HTERT RPE-1 (cell line): ENCODE measurements around the gene TASOR2.

Experiments
- in situ Hi-C: fragments of 300-500 bp; cut with MboI; formaldehyde crosslinking; loops from 4 replicates; pipeline ENCODE4 v1.14.3; 2020; ENCODE audit warnings: low sequenced_read_pairs

The TASOR2 gene

DNA sequence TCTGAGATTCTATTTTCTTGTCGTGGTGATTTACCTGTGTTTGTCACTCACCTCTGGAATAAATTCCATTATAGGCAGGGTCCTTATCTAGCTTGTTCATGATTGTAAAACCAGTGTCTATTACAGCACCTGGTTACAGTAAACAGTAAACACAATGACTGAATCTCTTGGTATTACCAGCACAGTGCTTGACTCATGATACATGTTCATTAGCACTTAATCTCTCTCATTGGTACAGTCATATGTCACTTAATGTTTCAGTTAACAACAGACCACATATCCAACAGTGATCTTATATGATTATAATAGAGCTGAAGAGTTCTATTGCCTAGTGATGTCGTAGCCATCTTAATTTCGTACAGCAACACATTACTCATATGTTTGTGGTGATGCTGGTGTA lies 1.6 kb upstream of the TASOR2 start:
- in situ Hi-C loops: no loop called here

DNA sequence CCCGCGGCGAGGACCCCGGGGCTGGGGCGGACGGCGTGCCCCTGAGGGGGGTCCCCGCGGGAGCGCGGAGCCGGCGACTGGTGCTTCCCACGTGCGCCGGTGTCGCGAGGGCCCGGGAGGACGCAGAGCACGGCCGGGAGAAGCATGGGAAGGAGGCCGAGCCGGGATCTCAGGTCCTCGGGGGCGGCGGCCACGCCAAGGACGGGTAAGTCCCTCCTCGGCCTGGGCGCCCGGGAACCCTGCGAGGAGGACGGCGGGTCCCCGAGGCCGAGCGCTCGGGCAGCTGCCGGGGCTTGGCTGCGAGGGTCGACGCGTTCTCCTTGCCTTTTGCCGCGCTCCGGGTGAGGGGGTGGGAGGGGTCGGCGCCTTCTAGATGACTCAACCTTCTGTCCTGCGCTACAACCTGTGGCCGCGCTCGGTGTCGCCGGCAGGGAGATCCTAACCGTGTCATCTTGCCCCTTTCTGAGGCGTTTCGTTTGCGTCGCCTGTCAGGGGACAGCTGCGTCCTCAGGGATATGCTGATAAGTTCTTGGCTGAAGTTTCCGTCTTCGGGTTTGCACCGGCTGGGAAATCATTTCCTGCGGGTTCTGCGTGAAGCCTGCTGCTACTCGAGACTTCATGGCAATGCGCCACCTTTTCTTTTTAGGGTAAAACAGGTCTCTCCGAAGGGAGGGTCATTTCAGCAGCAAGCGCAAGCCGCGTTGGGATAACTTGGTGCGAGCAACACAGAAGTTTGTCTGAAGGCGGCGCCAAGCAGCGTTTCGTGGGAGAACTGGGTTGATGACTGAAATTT lies 529 bp downstream of the TASOR2 start:
- in situ Hi-C loops: no loop called here

DNA sequence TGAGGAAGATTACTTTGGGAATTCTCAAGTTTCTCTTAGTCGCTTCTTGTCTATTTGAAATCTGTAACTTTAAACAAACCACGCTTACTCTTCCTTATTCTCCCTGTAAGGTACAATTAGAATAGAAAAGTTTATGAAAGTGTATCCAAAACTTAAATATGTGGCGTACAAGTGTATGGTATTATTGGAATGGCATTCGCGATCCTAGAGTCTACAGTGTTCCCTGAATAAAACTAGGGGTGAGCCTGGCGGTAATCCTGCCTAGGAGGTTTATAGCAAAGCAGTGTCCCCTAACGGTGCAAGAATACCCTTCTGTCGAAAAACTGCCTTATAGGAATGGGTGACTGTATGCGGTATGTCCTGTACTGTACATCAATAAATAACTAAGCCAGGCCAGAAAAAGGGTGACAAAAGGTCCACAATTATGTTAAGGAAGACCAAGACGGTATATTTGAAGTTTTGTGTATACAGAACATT lies 1.2 kb downstream of the TASOR2 start:
- in situ Hi-C loops: no loop called here

DNA sequence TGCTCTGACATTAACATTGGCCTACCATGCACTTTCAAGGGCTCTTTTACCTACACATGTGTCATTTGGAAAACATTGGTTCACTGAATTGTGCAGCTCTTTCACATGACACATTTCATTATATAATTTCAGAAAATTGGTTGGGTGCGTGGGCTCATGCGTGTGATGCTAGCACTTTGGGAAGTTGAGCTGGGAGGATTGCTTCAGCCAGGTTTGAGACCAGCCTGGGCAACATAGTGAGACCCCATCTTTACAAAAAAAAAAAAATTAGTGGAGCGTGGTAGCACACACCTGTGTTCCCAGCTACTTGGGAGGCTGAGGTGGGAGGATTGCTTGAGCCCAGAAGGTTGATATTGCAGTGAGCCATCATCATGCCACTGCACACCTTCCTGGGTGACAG lies 3.9 kb downstream of the TASOR2 start:
- in situ Hi-C loops: no loop called here

DNA sequence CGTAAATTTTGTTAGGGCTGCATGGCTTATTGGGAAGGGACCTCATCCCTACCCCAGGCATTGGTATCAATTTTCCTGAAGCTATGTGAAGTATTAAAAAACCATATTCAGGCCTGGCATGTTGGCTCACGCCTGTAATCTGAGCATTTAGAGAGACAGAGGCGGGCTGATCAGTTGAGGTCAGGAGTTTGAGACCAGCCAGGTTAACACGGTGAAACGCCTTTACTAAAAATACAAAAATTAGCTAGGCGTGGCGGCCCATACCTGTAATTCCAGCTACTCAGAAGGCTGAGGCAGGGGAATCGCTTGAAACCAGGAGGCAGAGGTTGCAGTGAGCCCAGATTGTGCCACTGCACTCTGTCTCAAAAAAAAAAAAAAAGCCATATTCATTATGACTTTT lies 7.1 kb downstream of the TASOR2 start:
- in situ Hi-C loops: no loop called here

DNA sequence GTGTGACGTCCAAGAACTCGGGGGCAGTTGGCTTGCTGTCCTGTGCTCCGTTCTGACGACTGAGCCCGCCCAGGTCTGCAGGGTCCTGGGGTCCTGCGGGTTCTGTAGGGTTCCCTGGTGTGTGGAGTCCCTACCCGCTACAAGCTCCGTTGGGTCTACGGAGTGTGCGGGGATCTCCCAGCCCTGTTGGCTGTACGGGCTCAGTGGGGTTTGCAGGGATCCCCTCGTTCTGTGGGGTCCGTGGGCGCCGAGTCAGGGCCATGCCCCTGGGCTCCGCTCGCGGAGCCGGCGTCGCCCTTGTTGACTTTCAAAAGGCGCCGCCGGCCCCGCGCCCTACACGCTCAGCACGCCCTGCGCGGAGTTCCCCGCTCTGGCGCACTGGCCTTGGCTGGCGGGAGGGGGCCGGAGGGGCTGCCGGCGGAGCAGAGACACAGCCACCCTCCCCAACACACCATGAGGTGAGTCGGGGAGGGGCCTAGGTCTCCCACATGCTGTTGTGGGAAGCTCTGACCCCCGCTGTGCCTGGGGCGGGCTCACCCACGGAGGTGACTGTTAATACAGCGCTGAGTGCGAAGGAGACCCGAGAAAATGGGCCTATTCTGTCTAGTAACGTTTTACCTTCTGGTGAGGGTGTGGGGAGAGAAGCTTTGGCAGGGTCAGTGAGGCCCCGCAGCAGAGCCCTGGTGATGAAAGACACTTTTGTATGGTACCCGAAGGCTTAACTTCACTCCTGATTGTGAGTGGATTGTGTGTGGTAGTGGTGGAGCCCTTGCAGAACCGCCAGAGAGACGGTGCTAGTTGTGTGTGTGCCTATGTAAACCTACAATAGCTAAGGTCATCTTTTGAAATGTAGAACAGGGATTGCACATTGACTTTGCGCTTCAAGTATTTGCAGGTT lies 8.1 kb downstream of the TASOR2 start:
- in situ Hi-C loops: no loop called here

DNA sequence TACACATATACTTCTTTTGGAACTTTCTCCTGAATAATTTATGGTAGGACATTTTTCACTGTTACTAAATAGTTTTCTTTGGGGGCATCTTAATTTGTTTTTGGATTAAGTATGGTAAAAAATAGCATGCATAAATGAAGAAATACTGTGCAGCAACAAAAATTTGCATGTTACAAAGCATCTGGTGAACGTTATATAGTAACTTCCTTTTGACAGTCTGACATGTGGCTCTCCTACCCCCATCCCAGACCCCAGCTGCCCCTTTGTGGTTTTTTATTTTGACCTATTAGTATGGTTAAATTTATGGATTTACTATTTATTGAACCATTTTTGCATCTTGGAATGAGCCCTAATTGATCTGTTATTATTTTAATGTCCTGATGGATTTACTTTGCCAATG lies 9.9 kb downstream of the TASOR2 start:
- in situ Hi-C loops: no loop called here

DNA sequence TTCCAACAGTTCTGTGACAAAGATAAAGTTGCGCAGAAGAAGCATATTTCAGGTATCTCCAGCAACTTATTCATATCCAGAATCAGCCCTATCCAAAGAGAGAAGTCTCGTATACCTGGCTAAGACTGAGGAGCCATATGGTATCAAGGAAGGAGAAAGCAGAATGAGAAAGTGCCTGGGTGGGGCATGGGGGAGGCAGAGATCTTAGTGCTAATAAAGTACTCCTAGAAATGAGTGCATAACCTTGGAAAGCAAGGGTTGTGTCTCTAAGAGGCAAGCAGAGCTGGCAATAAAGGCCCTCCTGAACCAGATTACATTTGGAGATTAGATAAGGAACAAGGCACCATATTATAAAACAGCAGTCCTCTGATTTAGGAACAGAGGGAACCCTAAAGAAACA lies 12.7 kb downstream of the TASOR2 start:
- in situ Hi-C loops: no loop called here

DNA sequence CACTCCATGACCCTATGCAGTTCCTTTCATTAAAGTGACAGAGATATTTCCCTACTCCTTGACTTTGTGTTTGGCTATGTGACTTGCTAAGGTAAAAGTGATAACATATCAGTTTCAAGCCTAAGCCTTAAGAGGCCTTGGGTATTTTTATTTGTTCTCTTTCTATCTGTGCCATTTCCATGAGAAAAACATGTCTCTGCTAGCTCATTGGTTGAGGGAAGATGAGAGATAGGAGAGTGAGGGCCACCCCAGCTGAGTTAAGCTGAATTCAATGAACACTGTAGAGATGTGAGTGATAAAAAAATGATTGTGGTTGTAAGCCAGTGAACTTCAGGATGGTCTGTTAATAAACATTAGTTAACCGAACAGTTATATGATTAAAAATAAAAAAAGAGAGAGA lies 13.4 kb downstream of the TASOR2 start:
- in situ Hi-C loops: no loop called here

DNA sequence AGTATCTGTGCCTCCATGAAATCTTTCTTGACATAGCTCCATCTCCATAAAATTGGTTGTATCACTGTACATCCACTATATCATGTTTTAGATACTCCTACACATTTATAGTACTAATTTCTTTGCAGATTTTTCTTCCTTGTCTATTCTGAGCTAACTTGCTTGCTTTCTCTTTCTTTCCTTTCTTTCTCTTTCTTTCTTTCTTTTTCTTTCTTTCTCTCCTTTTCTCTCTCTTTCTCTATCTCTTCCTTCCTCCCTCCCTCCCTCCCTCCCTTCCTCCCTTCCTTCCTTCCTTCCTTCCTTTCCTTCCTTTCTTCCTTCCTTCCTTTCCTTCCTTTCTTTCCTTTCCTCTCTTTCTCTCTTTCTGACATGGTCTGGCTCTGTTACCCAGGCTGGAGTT lies 23.7 kb downstream of the TASOR2 start:
- in situ Hi-C loops: no loop called here

DNA sequence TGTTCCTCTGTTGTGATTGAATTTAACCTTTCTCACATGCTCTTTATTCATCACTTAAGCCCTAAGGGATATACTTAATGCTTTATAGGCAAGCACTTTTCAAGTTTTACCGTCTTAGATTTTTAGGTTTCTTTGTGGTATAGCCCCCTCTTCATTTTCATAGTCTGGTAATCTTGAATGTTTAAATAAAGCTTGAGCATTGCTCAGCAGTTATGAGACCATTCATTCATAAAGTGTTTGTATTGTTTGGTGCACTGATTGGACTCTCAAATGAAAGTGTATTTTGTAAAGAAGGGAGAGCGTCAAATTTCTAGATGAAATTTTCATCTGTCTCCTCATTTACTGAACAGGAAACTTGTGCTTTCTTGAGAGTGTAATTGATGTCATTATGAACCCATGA lies 25.2 kb downstream of the TASOR2 start:
- in situ Hi-C loops: no loop called here

DNA sequence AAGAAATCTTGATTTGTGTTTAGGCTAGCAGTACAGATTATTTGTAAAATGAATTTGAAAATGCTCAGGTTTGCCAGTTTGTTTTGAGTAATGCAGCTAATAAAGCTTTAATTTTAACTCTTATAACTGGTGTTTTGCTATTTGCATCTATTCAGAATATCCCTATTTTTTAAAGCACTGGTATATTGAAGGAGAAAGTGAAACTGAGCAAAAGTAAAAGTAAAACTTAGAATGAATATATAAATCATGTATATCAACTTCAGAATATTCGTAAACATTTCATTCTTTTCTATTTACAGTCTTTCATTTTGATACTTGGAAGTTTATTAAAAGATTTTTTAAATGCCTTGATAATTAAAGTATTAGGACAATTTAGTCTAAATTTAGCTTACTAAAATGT lies 26.2 kb downstream of the TASOR2 start:
- in situ Hi-C loops: no loop called here

DNA sequence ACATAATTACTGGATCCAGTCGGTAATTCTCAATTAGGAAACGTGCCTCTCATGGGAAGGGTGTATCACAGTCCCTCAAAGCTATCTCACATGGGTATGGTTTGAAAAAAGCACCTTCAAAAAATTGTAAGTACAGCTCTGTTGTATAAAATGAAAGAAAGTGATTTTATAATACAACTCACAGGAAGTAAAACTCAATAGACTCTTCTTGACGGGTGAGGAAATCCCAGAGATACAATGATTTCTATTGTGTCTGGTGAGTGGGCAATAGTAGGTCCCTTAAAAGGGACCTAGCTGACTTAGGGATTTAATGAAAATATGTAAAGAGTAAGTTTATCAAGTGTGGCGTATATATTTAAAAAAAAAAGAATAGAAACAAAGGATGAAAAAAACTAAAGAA lies 27.0 kb downstream of the TASOR2 start:
- in situ Hi-C loops: no loop called here

DNA sequence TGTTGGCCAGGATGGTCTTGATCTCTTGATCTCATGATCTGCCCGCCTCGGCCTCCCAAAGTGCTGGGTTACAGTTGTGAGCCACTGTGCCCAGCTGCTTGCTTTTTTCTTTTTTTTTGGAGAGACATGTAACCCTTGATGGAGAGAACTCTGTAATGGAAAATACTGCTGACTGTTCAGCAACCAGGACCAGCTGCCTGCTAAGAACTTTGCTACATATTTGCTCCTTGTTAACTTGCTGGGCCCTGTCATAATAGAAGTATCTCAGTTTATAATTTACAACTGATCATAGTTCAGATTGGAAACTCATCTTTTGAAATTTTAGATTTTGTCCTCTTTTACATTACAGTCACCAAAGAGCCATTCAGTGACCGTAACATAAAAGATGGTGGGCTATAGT lies 34.9 kb downstream of the TASOR2 start:
- in situ Hi-C loops: no loop called here

DNA sequence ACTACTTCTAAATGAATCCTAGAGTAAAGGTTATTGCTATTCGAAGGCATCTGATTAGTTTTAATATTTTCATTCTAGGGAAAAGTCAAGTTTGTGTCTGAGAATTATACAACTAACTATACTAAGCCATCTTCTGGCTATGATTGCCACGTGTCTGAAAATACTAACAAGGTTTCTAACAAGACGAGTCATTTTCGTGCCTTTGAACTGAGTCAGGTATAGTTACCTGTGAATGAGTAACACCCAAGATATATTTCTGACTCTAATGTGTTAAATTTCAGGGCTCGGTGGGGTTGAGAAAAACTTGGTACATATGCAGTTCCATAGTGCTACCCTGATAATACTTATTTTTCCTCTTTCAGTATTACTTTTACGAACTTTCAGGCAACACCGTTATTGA lies 35.5 kb downstream of the TASOR2 start:
- in situ Hi-C loops: no loop called here

DNA sequence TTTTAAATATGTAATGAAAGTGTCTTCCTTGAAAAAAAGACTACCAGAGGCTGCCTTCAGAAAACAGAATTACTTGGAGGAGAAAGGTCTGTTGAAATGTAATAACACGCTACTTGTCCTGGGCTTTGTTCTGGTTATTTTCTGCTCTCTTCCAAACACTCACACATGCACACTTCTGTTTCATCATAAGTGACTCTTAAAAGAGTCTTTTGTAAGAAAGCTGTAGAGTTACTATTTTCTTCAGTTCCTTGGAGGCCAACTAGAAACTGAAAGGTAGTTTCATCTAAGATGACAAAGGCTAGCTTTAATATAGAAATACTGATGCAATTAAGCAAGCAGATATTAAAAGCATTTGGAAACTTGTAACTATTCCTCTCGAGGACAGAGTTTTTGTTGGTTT lies 39.1 kb downstream of the TASOR2 start:
- in situ Hi-C loops: no loop called here

DNA sequence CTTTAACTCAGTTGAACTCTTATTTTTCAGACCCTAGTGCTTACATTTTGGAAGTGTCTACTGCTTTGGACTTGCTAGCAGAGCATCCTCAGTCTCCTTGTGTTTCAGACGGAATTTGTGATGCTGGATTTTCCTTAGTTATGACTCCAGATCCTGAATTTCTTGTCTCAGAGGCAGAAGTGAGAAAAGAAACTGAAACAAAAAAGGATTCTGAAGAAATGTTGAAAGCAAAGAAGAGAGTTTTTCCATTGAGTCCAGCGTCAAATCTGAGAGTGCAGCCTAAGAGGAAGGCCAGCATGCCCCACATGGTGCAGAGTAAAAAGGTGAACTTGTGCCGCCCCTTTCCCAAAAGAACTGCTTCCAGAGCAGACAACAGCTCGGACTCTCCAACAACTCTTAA lies 46.1 kb downstream of the TASOR2 start:
- in situ Hi-C loops: no loop called here

DNA sequence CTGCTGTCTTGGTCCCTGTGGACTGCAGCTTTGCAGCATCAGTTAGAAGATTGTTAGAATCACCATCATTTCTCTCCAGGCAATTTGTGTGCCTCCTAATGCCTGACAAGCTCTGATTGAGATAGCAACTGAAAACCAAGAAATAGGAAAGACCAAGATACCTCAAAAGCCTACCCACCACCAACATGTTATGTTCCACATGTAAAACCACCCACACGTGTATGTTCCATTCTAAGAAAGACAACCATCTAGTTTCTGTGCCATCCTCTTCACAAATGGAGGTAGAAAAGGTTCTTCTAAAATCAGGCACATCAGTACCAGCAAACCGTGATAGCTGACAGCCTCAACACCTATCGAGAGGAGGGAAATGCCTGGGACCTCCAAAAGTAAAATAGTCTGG lies 46.9 kb downstream of the TASOR2 start:
- in situ Hi-C loops: no loop called here

DNA sequence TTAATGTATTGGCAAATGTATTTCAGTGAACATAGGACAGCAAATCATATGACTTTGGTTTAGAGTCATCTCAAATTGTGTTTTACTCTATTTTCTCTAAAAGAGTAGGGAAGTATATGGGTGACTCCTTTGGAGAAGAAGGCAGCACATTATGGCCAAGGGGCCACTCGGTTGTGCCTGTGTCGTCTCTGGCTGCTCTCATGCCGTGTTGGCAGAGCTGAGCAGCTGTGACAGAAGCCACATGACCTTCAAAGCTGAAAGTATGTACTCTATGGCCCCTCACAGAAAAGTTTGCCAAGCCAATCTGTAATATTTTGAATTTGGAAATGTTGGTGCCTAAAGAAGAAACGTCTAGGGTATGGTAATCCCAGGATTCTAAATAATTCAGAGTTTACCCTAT lies 47.5 kb downstream of the TASOR2 start:
- in situ Hi-C loops: no loop called here
